ENCODE measurements around the gene LHPP.
"Not testable (repeated sequence)": the region's sequence is repeated elsewhere in the genome, so short reads cannot be mapped to it uniquely, and the experiment has no call there.

Gene LHPP

GRCh38 chr10:124541076-124541903 lies 79.7 kb downstream of the LHPP start:
- Histone ChIP-seq H3K27me3 (ENCODE audit: control insufficient read depth, insufficient read depth, low read length) (no peaks in the 10 kb centered on the region), H3K4me1 (ENCODE audit: control insufficient read depth, insufficient read depth, low read length) (peaks cover 4% of the 10 kb centered on the region), H3K36me3 (ENCODE audit: control insufficient read depth, insufficient read depth, low read length) (no peaks in the 10 kb centered on the region), H3K9ac (ENCODE audit: low read length) (no peak overlapping the region), H3K27ac (ENCODE audit: low read depth, low read length) (no peak overlapping the region), H3K4me3 (ENCODE audit: low read length) (no peak overlapping the region)

DNA sequence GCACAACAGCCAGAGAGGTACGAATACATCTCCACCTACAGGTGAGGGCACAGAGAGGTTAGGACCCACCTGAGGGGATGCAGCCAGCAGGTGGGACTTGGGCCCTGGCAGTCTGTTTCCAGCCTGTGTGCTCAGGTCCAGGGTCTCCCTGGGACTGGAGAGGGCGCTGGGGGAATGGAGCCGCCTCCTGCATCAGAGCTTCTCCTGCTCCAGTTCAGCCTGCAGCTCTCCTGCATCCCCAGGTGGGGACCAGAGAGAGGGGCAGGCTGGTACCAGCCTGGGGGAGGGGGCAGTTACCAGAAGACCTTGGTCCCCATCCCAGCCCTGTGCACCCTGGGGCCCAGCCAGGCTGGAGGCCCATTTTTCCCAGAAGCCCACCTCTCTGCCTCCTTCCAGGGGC lies 80.7 kb downstream of the LHPP start:
- Histone ChIP-seq H3K27me3 (ENCODE audit: control insufficient read depth, insufficient read depth, low read length) (no peaks in the 10 kb centered on the region), H3K4me1 (ENCODE audit: control insufficient read depth, insufficient read depth, low read length) (peaks cover 4% of the 10 kb centered on the region), H3K4me3 (ENCODE audit: low read length) (no peak overlapping the region), H3K36me3 (ENCODE audit: control insufficient read depth, insufficient read depth, low read length) (no peaks in the 10 kb centered on the region), H3K9ac (ENCODE audit: low read length) (no peak overlapping the region), H3K27ac (ENCODE audit: low read depth, low read length) (no peak overlapping the region)

- Histone ChIP-seq H3K36me3 (ENCODE audit: control insufficient read depth, insufficient read depth, low read length) (no peaks in the 10 kb centered on the region), H3K4me1 (ENCODE audit: control insufficient read depth, insufficient read depth, low read length) (peaks cover 4% of the 10 kb centered on the region), H3K9ac (ENCODE audit: low read length) (no peak overlapping the region), H3K27ac (ENCODE audit: low read depth, low read length) (no peak overlapping the region), H3K27me3 (ENCODE audit: control insufficient read depth, insufficient read depth, low read length) (no peaks in the 10 kb centered on the region), H3K4me3 (ENCODE audit: low read length) (no peak overlapping the region)
Observed at GRCh38 chr10:124543146-124543545, 81.5 kb downstream of the LHPP start.

- H3K27ac ChIP-seq (ENCODE audit: low read depth, low read length): no peak overlapping the region
- peaks cover 4% of the 10 kb centered on the region for H3K4me1 ChIP-seq (ENCODE audit: control insufficient read depth, insufficient read depth, low read length)
- no peaks in the 10 kb centered on the region for H3K27me3 ChIP-seq (ENCODE audit: control insufficient read depth, insufficient read depth, low read length)
- no peak overlapping the region for H3K9ac ChIP-seq (ENCODE audit: low read length)
- H3K36me3 ChIP-seq (ENCODE audit: control insufficient read depth, insufficient read depth, low read length): no peaks in the 10 kb centered on the region
- H3K4me3 ChIP-seq (ENCODE audit: low read length): no peak overlapping the region
Observed at GRCh38 chr10:124543971-124544370, 82.3 kb downstream of the LHPP start.

DNA sequence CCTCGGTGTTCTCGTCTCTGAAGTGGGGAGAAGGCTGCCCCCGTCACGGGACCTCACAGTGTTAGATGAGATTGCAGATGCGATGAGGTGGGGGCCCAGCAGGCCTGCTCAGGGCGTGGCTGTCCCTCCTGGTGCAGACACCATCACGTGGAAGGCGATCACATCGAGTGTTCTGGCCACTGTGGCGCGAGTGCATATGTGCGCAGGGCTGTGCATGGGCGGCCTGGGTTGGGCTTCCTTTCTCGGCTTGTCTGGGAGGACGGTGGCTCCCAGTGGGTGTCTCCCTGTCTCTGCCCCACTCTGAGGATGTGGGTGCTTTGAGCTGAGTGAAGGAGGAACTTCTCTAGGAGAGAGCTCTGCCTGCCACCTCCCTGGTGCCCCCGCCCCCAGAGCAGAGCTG lies 83.1 kb downstream of the LHPP start:
- H3K27me3 ChIP-seq (ENCODE audit: control insufficient read depth, insufficient read depth, low read length): no peaks in the 10 kb centered on the region
- H3K9ac ChIP-seq (ENCODE audit: low read length): no peak overlapping the region
- no peaks in the 10 kb centered on the region for H3K36me3 ChIP-seq (ENCODE audit: control insufficient read depth, insufficient read depth, low read length)
- peaks cover 4% of the 10 kb centered on the region for H3K4me1 ChIP-seq (ENCODE audit: control insufficient read depth, insufficient read depth, low read length)
- H3K27ac ChIP-seq (ENCODE audit: low read depth, low read length): no peak overlapping the region
- no peak overlapping the region for H3K4me3 ChIP-seq (ENCODE audit: low read length)

DNA sequence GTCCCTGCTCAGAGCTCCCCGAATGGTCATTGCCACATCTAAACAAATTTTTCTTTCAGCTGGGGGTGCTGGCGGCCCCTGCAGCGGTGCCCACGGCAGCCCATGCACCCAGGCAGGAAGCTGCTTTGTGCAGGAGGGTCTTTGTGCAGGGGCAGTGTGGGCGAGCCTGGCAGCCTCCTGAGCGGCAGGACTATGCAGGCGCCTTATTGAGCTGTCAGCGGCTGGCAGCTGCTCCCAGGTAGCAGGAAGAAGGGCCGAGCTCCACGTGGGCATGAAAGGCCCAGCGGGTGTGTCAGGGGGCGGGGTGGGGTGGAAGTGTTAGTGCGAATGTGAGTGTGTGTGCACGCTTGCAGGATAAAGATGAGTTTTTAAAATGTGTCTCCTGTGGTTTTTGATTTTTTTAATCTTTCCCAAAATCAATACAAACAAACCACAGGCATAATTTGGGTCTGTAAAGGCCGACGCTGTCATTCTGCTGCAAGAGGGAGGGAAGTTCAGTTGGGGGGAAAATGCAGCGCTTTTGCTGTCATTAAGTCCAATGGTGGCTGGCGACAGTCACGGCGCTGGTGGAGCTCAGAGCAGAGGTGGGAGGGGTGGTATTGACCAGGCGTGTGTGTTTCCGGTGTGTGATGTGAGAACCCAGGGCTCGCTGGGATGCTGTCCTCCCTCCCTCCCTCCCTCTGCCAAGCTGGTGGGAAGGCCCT lies 83.9 kb downstream of the LHPP start:
- H3K4me3 ChIP-seq (ENCODE audit: low read length): no peak overlapping the region
- H3K9ac ChIP-seq (ENCODE audit: low read length): no peak overlapping the region
- no peaks in the 10 kb centered on the region for H3K27me3 ChIP-seq (ENCODE audit: control insufficient read depth, insufficient read depth, low read length)
- no peaks in the 10 kb centered on the region for H3K36me3 ChIP-seq (ENCODE audit: control insufficient read depth, insufficient read depth, low read length)
- H3K27ac ChIP-seq (ENCODE audit: low read depth, low read length): no peak overlapping the region
- H3K4me1 ChIP-seq (ENCODE audit: control insufficient read depth, insufficient read depth, low read length): peaks cover under 1% of the 10 kb centered on the region

DNA sequence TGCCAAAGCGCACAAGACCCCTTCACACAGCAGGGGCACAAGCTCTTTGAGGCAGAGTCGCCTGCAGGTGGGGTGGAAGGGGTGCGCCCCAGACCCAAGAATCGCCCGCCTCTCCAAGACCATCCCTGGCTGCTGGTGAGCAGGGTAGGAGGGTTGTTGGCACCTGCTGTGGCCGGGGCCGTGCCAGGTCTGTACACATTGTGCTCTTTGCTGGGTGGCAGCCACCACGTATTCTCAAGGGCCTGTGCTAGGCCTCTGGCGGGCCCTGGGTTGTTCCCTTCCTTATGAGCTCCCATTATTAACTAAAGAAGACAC lies 84.4 kb downstream of the LHPP start:
- H3K4me3 ChIP-seq (ENCODE audit: low read length): no peak overlapping the region
- H3K9ac ChIP-seq (ENCODE audit: low read length): no peak overlapping the region
- H3K27me3 ChIP-seq (ENCODE audit: control insufficient read depth, insufficient read depth, low read length): no peaks in the 10 kb centered on the region
- no peak overlapping the region for H3K27ac ChIP-seq (ENCODE audit: low read depth, low read length)
- no peaks in the 10 kb centered on the region for H3K4me1 ChIP-seq (ENCODE audit: control insufficient read depth, insufficient read depth, low read length)
- no peaks in the 10 kb centered on the region for H3K36me3 ChIP-seq (ENCODE audit: control insufficient read depth, insufficient read depth, low read length)

DNA sequence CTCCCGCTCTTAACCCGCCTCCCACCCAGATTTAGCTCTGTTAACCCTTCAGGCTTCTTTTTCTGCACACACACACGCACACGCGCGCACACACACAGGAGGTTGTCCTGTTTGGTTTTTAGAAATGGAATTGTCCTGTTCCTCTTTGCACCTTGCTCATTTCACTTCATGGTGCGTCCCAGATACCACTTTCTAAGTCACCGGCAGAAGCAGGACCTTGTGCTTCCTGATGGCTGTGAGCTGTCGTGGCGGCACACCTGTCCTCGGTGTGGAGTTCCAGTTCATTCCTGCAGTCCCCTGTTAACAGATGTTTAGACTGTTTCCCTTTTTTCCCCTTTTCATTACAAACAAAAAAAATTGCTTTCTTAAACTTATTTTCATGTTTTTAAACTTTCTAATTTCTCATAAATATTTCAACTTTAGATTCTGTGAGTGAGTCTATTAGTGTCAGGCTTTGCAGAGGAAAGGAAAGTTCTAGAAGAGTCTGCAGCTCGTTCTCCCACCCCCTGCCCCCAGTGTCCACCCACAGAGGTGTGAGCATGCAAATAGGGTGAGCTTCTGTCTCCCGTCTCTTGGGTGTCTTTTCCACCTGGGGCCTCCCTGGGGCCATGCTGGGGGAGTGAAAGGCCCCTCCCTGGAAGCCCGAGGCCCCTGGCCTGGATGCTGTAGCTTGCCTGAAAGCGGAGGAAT lies 85.5 kb downstream of the LHPP start:
- Histone ChIP-seq H3K4me1 (ENCODE audit: control insufficient read depth, insufficient read depth, low read length) (no peaks in the 10 kb centered on the region), H3K27ac (ENCODE audit: low read depth, low read length) (no peak overlapping the region), H3K4me3 (ENCODE audit: low read length) (no peak overlapping the region), H3K27me3 (ENCODE audit: control insufficient read depth, insufficient read depth, low read length) (no peaks in the 10 kb centered on the region), H3K36me3 (ENCODE audit: control insufficient read depth, insufficient read depth, low read length) (no peaks in the 10 kb centered on the region), H3K9ac (ENCODE audit: low read length) (no peak overlapping the region)

- Histone ChIP-seq H3K27ac (ENCODE audit: low read depth, low read length) (no peak overlapping the region), H3K27me3 (ENCODE audit: control insufficient read depth, insufficient read depth, low read length) (no peaks in the 10 kb centered on the region), H3K4me3 (ENCODE audit: low read length) (no peak overlapping the region), H3K4me1 (ENCODE audit: control insufficient read depth, insufficient read depth, low read length) (no peaks in the 10 kb centered on the region), H3K9ac (ENCODE audit: low read length) (no peak overlapping the region), H3K36me3 (ENCODE audit: control insufficient read depth, insufficient read depth, low read length) (no peaks in the 10 kb centered on the region)
Observed at GRCh38 chr10:124547647-124548168, 86.1 kb downstream of the LHPP start.

DNA sequence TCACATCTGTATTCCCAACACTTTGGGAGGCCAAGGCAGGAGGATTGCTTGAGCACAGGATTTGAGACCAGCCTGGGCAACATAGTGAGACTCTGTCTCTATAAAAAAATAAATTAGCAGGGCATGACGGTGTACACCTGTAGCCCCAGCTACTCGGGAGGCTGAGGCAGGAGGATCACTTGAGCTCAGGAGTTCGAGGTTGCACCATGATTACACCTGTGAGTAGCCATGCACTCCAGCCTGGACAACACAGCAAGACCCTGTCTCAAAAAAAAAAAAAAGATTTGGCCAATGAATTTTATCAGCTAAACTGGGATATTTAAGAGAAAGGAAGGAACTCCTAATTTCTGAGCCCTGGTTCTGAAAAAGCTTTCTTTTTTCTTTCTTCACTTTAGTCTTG lies 87.5 kb downstream of the LHPP start:
- H3K27ac ChIP-seq (ENCODE audit: low read depth, low read length); H3K36me3 ChIP-seq (ENCODE audit: control insufficient read depth, insufficient read depth, low read length); H3K4me1 ChIP-seq (ENCODE audit: control insufficient read depth, insufficient read depth, low read length): not testable (repeated sequence)

DNA sequence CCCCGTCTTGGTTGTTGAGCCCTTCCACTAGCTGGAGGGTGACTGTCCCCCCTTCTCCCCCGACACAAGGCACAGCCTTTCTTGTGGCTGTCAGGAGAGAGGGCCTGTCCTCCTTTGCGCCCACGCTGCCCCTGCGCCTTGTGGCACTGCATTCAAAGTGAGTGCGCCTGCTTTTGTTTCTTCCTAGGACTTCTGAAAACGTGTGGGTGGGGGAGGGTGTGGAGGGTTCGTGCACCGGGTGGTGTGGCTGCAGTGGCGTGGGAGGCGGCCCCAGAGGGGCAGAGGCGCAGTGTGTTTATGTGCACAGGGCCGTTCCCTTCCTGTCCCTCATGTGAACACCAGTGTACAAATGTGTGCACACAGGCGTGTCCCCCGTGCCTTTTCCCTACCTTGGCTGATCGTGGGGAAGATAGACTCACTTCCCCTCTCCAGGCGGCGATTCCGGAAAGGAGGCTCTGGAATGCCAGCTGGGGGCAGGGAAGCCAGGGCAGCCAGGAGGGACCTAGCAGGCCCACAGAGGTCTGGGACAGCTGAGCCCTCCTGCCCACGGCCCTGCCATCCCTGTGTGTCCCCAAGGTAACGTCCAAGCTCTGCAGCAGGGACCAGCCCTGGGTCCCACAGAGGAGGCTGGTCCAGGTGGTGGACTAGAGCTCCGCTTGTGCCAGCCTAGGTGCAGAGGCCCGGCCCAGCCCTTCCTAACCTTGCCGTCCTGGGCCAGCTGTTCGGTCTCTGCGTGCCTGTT lies 88.8 kb downstream of the LHPP start:
- H3K27ac ChIP-seq (ENCODE audit: low read depth, low read length): no peak overlapping the region
- H3K4me3 ChIP-seq (ENCODE audit: low read length): no peak overlapping the region
- no peak overlapping the region for H3K9ac ChIP-seq (ENCODE audit: low read length)
- H3K4me1 ChIP-seq (ENCODE audit: control insufficient read depth, insufficient read depth, low read length): no peaks in the 10 kb centered on the region
- H3K27me3 ChIP-seq (ENCODE audit: control insufficient read depth, insufficient read depth, low read length): no peaks in the 10 kb centered on the region
- no peaks in the 10 kb centered on the region for H3K36me3 ChIP-seq (ENCODE audit: control insufficient read depth, insufficient read depth, low read length)

More for the DNA sequence above, 87.5 kb downstream of the LHPP start:
- not testable (repeated sequence) for H3K4me3 ChIP-seq (ENCODE audit: low read length); H3K9ac ChIP-seq (ENCODE audit: low read length); H3K27me3 ChIP-seq (ENCODE audit: control insufficient read depth, insufficient read depth, low read length)

DNA sequence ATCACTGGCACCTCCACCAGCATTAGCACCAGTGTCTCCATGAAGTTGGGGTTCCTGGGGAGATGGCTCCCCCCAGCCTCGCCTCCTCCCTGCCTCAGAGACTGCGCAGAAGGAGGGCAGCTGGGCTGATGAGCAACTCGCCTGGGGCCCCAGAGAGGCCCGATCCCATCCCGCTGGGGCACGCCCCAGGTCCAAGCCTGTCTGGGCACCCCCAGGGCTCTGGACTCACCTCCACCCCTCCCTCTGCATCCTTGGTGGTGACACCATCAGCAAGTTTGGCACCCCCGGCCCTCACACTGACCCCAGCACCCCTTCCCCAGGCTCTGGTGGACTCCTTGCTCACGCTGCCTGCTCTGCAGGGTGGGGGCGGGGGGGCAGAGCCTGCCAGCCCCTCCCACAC lies 89.5 kb downstream of the LHPP start:
- Histone ChIP-seq H3K27ac (ENCODE audit: low read depth, low read length) (no peak overlapping the region), H3K9ac (ENCODE audit: low read length) (no peak overlapping the region), H3K4me1 (ENCODE audit: control insufficient read depth, insufficient read depth, low read length) (no peaks in the 10 kb centered on the region), H3K36me3 (ENCODE audit: control insufficient read depth, insufficient read depth, low read length) (no peaks in the 10 kb centered on the region), H3K27me3 (ENCODE audit: control insufficient read depth, insufficient read depth, low read length) (no peaks in the 10 kb centered on the region), H3K4me3 (ENCODE audit: low read length) (no peak overlapping the region)

Measured in rectal smooth muscle tissue (tissue), 1 donor.